GM18951 (cell line): ENCODE data around the gene RNASET2.

Experiments
- POLR2A ChIP-seq: IDR thresholded peaks from 4 replicates; pipeline ENCODE4 v1.6.1; 2011; ENCODE audit warnings: mild to moderate bottlenecking; ENCODE audit not compliant: insufficient read length, insufficient read depth; ENCODE audit errors: extremely low read depth
- in situ Hi-C: fragments of 300-500 bp; cut with MboI; formaldehyde crosslinking; loops from one replicate; pipeline ENCODE4 v1.12.0; 2022; ENCODE audit warnings: low sequenced_read_pairs, mixed read lengths, inconsistent platforms; ENCODE audit not compliant: unreplicated experiment

RNASET2 gene, protein sequence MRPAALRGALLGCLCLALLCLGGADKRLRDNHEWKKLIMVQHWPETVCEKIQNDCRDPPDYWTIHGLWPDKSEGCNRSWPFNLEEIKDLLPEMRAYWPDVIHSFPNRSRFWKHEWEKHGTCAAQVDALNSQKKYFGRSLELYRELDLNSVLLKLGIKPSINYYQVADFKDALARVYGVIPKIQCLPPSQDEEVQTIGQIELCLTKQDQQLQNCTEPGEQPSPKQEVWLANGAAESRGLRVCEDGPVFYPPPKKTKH

GRCh38 chr6:166956444-166957086 is at the start of gene RNASET2:
RNASET2 (minus strand) TSS chr6:166956550; CDS start chr6:166956182, 368 bp downstream.
- in situ Hi-C loops, result no loop called here
- TF ChIP-seq POLR2A, result peak; percentile 85

DNA sequence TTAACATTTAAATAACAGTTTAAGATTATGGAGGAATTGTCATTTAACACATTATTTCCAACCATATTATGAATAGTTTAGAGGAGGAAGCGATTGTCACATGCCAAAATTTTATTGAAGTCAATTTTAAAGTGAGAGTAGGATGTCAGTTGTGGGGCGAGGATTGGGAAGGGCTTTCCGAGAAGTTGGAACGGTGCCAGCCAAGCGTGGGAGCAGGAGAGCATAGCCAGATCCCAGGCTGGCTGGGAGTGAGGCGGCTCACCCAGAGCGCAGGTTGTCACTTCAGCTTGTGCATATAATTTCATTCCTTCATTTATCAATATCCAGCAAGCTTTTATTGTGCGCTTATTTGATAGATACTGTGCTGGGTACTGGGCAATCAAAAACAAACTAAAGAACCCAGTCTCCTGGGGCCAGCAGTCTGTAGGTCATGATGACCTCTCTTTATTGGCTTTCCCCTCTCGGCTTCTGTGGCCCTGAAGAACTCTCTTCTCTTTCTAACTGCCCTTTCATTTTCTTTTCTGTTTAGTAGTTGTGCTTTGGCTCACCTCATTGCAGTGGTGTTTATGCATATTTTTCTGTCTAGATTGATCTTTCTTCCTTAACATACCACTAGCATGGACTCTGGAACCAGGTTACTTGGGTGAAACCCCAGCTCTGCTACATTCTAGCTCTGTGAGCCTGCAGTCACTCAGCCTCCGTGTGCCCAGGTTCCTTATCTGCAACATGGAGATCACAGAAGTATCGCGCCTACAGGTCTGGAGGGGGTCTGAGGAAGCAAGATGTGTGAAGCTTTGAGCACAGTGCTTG is 49.2 kb upstream of the RNASET2 start:
- in situ Hi-C loops, result loop anchor here (25.0 kb wide), 1 partner anchor 132 kb away; no protein-coding TSS in a partner anchor
- no peak for TF ChIP-seq POLR2A

- in situ Hi-C loops, result loop anchor here (25.0 kb wide), 1 partner anchor 137 kb away; no protein-coding TSS in a partner anchor
- TF ChIP-seq POLR2A, result no peak
These were observed 44.4 kb upstream of the RNASET2 start for GRCh38 chr6:167000759-167001158.

- TF ChIP-seq POLR2A, result no peak
- in situ Hi-C loops, result loop anchor here (10.0 to 25.0 kb wide), 2 partner anchors 137 to 225 kb away; no protein-coding TSS in a partner anchor
These were observed 43.5 kb upstream of the RNASET2 start for GRCh38 chr6:166999884-167000253.

GRCh38 chr6:166999145-166999883 is 43.0 kb upstream of the RNASET2 start, which contains the start of gene CEP43:
CEP43 (plus strand) TSS chr6:166999397; CDS start chr6:166999413, 16 bp downstream.
- TF ChIP-seq POLR2A, result peak; percentile 71
- in situ Hi-C loops, result loop anchor here (10.0 kb wide), 1 partner anchor 225 kb away; no protein-coding TSS in a partner anchor

DNA sequence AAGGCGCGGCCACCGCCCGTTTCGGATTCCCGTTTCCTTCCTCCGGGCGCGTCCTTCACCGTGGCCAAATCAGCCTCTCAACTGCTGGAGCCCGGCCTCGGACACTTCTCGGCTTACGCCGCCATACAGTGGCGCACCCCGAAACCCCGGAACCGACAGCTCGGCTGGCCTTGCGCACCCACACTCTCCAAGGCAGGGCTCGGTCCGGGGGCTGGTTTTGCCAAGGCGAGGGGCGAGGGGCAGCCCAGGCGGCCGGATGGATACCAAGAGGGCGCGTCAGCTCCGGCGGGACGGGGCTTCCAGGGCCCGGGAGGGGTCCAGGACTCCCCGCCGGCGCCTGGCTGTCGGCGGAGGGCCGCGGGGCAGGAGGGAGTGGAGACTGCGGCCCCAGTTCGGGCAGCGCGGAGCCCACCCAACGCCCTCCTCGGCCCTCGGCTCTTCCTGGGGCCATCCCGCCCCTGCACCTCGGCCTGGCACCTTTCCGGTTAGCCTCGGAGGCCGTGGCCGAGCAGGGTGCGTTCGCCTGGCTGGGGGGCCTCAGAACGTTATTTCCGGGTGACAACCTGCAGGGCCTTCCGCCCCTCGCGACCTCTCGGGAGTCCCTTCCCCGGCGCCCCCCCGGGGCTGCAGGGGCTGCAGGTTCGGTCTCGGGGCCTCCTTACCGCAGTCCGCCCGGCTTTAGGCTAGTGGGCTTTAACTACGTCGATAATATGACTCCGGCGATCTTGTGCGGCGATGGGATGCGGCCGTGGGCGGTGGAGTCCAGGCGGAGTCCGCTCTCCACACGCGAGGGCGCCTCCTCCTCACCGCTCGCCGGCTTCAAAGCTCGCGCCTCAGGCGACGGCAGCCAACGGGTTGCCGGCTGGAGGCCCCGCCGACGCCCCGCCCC is 42.1 kb upstream of the RNASET2 start:
- in situ Hi-C loops, result loop anchor here (10.0 kb wide), 1 partner anchor 224 kb away; no protein-coding TSS in a partner anchor
- peak; percentile 73 for TF ChIP-seq POLR2A

DNA sequence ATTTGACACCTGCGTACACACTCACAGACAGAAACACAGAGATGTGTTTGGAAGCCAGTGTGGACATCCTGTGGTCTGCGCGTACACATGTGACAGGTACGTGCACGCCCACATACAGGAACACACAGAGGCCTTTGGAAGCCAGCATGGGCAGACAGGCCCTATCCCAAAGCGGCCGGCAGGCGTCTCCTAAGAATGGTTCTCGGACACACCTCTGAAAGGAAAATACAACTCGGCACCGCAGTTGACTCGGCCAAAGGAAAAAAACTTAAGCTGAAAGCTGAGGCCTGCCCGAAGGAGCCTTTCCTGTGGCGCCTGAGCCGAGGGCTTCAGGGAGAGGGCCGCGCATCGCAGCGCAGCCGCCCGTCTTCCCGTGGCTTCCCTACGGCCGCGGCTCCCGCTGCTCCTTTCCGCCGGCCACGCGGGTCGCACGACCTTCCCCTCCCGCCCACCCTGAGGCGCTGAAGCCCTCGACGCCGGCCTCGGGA is 41.5 kb upstream of the RNASET2 start:
- TF ChIP-seq POLR2A, result no peak
- in situ Hi-C loops, result loop anchor here (10.0 kb wide), 1 partner anchor 223 kb away; no protein-coding TSS in a partner anchor

GRCh38 chr6:166997348-166997747 is 41.0 kb upstream of the RNASET2 start:
- no peak for TF ChIP-seq POLR2A
- in situ Hi-C loops, result loop anchor here (10.0 kb wide), 1 partner anchor 223 kb away; no protein-coding TSS in a partner anchor

- no peak for TF ChIP-seq POLR2A
- in situ Hi-C loops, result loop anchor here (10.0 kb wide), 1 partner anchor 222 kb away; no protein-coding TSS in a partner anchor
These were observed 40.1 kb upstream of the RNASET2 start for GRCh38 chr6:166996406-166996805.

DNA sequence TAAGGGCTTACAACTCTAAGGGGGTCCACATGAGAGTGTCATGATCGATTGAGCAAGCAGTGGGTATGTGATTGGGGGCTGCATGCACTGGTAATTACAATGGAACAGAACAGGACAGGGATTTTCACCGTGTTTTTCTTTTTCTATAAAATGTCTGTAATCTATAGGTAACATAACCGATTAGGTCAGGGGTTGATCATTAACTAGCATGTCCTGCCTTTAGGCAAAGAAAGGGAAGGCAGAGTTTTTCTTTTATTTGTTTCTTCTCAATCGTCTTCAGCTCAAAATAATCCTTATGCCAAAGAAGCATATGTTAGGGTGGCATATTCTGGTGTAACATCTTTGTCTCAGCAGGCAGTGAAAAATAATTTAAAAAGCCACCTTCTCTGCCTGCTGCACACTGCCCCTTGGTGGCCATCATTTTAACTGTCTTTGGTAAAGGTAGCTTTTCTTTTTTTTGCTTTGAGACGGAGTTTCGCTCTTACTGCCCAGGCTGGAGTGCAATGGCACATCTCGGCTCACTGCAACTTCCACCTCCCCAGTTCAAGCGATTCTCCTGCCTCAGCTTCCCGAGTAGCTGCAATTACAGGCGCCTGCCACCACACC is 33.2 kb upstream of the RNASET2 start:
- TF ChIP-seq POLR2A, result no peak
- in situ Hi-C loops, result loop anchor here (10.0 kb wide), 1 partner anchor 215 kb away; no protein-coding TSS in a partner anchor

DNA sequence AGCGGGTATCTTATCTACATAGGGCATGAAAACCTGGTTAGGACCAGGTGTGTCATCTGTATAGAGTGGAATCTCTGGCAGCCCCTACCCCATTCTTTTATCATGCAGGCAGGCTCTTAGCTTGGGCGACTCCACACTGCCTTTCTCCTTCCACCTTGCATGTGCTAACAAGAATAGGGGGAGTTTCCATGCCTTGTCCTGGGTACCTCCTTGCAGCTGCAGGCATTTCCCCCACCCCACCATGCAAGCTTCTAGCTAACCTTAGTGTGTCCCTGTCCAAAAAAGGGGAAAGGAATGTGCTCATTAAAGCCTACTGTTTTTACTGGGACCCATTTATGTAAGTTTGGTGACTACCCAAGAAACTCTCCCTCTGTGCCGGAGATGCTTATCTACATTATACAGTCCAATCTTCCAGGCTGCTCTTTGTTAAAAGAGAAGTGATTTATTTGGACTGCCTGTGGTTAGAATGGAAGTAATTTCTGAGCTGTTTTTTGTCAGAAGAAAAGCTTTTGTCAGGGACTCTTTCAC is 32.4 kb upstream of the RNASET2 start:
- in situ Hi-C loops, result no loop called here
- TF ChIP-seq POLR2A, result no peak
